GM19099 (cell line): ENCODE measurements around the gene SLC30A4.

Experiments used
- POLR2A ChIP-seq: IDR thresholded peaks from 3 replicates; pipeline ENCODE4 v1.6.1; 2011; ENCODE audit warnings: low read depth; ENCODE audit not compliant: insufficient read length; ENCODE audit errors: extremely low read depth

Gene SLC30A4

DNA sequence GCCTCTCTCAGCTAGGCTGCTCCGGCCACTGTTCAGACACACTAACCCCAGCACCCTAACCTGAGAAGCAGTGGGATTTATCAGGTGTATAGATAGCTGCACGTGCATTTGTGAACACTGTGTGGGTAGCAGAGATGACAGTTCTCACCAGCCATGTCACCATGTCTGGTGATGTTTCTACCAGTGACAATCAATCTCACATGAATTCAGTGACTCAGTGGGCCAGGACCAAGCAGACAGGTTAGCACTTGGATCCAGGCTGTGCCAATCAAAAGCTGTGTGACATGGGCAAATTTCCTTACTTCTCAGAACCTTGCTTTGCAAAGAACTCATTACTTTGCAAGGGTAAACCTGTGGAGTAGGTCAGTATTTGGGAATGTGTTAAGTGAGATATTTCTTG lies 78.9 kb downstream of the SLC30A4 start:
- TF ChIP-seq POLR2A, result no peak

GRCh38 chr15:45442507-45443135 lies 79.9 kb downstream of the SLC30A4 start:
- TF ChIP-seq POLR2A, result no peak

GRCh38 chr15:45441686-45442085 lies 80.9 kb downstream of the SLC30A4 start:
- no peak for TF ChIP-seq POLR2A

DNA sequence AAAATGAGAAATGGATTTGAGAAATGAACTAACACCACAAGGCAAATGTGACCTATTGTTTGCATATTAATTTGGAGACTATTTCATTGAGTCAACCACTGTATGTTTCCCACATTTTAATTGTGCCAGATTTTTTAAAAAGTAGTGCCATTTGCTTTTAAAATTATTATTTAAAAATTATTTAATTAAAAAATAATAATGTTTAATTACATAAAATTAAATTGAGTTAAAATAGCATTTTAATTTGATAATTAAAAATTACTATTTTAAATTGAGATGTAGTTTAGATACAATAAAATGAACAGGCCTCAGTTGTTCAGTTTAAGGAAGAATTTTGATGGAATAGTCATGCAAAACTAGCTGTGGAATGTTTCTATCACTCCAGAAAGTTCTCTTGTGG lies 81.5 kb downstream of the SLC30A4 start:
- TF ChIP-seq POLR2A, result no peak

- no peak for TF ChIP-seq POLR2A
Observed at GRCh38 chr15:45439521-45440260, 82.9 kb downstream of the SLC30A4 start.

GRCh38 chr15:45435124-45435903 lies 87.2 kb downstream of the SLC30A4 start:
- no peak for TF ChIP-seq POLR2A

DNA sequence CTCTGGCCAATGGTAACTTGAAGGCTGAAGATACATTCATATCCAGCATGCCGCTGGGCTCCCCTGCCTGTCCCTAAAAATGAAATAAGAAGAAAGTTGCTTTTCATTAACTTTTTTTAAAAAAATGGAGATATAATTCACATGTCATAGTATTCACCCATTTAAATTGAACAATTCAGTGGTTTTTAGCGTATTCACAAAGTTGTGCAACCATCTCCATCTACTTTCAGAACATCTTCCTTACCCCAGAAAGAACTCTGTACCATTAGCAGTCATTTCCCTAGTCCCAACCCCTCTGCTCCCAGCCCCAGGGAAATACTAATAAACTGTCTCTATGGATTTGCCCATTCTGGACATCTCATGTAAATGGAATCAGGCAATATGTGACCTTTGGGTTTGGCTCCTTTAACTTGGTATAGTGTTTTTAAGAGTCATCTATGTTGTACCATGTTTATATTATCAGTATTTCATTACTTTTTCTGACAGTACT lies 88.4 kb downstream of the SLC30A4 start:
- no peak for TF ChIP-seq POLR2A

- TF ChIP-seq POLR2A, result no peak
Observed at GRCh38 chr15:45431511-45431910, 91.0 kb downstream of the SLC30A4 start.

DNA sequence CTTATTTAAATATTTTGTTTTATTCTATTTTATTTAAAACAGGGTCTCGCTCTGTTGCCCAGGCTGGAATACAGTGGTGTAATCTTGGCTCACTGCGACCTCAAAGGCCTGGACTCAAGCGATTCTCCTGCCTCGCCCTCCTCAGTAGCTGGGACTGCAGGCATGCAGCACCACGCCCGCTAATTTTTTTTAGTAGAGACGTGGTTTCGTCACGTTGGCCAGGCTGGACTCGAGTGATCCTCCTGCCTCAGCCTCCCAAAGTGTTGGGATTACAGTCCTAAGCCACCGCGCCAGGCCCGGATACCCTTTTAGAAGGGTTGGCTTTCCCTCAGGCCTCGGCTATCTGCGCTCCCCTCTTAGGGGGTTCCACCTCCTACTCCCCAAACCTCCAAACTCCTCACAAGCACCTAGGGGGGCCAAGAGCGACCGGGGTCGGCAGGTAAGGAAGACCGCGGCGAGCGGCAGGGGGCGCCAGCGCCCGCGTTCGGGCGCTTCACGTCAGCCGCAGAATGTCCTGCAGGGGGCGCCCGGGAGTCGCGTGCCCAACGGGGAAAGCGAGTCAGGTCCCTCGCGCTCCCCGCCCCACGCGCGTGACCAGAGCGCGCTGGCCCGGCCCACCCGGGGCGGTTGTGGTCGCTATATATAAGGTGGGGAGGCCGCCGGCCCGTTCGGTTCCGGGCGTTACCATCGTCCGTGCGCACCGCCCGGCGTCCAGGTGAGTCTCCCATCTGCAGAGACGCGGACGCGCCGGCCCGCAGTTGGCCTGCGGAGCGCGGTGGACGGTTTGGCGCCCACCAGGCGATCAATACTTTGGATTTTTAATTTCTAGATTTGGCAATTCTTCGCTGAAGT lies 92.4 kb downstream of the SLC30A4 start:
- no peak for TF ChIP-seq POLR2A
